ENCODE results near the gene NCAM2.

DNA sequence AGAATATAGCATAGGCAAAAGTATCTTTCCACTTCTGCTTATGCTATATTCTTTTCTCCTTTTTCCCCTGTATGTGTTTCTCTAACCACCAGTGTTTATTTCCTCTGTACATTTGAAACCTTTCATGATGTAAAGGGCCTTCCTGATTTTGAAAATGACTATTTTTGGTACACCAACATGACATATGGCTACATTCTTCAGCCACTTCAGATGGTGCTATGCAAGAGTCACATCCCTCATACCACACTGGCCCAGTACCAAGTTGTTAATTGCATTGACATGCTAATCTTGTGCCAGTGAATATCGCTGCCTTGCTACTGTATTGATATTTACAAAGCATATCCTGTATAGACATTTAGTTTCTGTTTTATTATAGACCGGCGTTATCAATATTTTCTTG, 408.7 kb downstream of the NCAM2 start:
- TF ChIP-seq POLR2AphosphoS5 (IDR thresholded peaks at IDR 0.05) (no peak), CTCF (IDR thresholded peaks at IDR 0.05) (no peak), POLR2A (IDR thresholded peaks at IDR 0.05) (no peak)
